ENCODE data around the gene CMIP.

CMIP gene

DNA sequence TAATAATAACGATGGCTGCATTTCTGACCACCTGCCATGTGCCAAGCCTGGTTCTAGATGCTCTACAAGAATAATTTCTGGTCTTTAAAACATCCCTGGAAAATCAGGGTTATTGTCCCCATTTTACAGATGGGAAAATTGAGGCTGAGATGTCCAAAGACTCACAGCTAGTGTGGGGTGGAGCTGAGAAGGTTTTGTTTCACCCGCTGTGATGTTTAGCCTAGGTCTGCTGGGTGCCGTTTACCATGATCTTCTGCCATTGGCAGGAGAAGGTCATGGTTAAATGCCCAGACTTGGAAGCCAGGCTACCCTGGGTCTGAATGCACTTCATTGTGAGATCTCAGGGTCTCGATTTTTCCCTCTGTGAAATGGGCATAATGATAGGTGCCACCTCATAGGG lies 175.4 kb downstream of the CMIP start:
- H3K27me3 ChIP-seq (ENCODE audit: insufficient read depth, low read length, poor library complexity, severe bottlenecking), result no peaks in the 10 kb centered on the region
- no peak overlapping the region for H2AFZ ChIP-seq (ENCODE audit: low read length)
- H4K20me1 ChIP-seq (ENCODE audit: insufficient read depth, low read length, poor library complexity, severe bottlenecking), result no peaks in the 10 kb centered on the region
- no peak overlapping the region for H3K4me3 ChIP-seq (ENCODE audit: low read length, poor library complexity, severe bottlenecking)
- H3K36me3 ChIP-seq (ENCODE audit: insufficient read depth, low read length), result peaks cover 22% of the 10 kb centered on the region; the same call in 1 of the 2 replicates
- no peak overlapping the region for H3K4me2 ChIP-seq (ENCODE audit: low read depth, low read length, poor library complexity, severe bottlenecking)
- H3K9me2 ChIP-seq (replicated peaks; ENCODE audit: low read depth, low read length), result no peaks in the 10 kb centered on the region
- peaks cover 3% of the 10 kb centered on the region; the same call in 1 of the 2 replicates for H3K79me2 ChIP-seq (ENCODE audit: insufficient read depth, low read length)
- H3K9ac ChIP-seq (ENCODE audit: low read depth, low read length, poor library complexity, severe bottlenecking), result no peak overlapping the region
- H3K4me1 ChIP-seq (ENCODE audit: insufficient read depth, low read length, poor library complexity, severe bottlenecking), result peaks cover 12% of the 10 kb centered on the region
- H3F3A ChIP-seq (ENCODE audit: low read depth), result no peaks in the 10 kb centered on the region
- TF ChIP-seq CTCF (conservative IDR thresholded peaks at IDR 0.05; ENCODE audit: low read length) (no peak), EZH2phosphoT487 (IDR thresholded peaks at IDR 0.05; ENCODE audit: borderline replicate concordance) (no peak)
- H3K9me3 ChIP-seq (ENCODE audit: insufficient read depth, low read depth, low read length), result no peaks in the 10 kb centered on the region

DNA sequence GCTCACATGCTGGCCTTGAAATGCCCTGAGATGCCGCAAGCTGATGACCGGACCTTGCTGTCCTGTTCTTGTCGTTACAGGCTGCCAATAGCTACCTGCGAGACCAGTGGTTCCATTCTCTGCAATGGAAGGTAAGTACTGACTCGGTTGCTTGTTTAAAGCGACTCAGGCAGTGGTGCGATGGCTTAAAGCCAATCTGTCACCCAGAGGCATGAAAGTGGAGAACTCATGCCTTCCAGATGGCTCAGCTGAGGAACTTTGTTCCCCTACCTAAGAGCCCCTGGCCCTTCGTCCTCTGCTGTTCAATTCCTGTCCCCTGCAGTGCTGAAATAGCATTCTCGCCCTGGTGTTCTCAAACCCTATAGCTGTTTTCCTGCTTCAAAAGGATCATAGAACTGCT lies 176.2 kb downstream of the CMIP start:
- TF ChIP-seq EZH2phosphoT487 (IDR thresholded peaks at IDR 0.05; ENCODE audit: borderline replicate concordance), result no peak
- TF ChIP-seq CTCF (conservative IDR thresholded peaks at IDR 0.05; ENCODE audit: low read length), result no peak
- no peak overlapping the region for H2AFZ ChIP-seq (ENCODE audit: low read length)
- no peak overlapping the region for H3K4me3 ChIP-seq (ENCODE audit: low read length, poor library complexity, severe bottlenecking)
- no peak overlapping the region for H3K9ac ChIP-seq (ENCODE audit: low read depth, low read length, poor library complexity, severe bottlenecking)
- no peaks in the 10 kb centered on the region for H3K27me3 ChIP-seq (ENCODE audit: insufficient read depth, low read length, poor library complexity, severe bottlenecking)
- no peak overlapping the region for H3K4me2 ChIP-seq (ENCODE audit: low read depth, low read length, poor library complexity, severe bottlenecking)
- H3F3A ChIP-seq (ENCODE audit: low read depth), result no peaks in the 10 kb centered on the region
- H4K20me1 ChIP-seq (ENCODE audit: insufficient read depth, low read length, poor library complexity, severe bottlenecking), result no peaks in the 10 kb centered on the region
- peaks cover 22% of the 10 kb centered on the region; the same call in 1 of the 2 replicates for H3K36me3 ChIP-seq (ENCODE audit: insufficient read depth, low read length)
- no peaks in the 10 kb centered on the region for H3K9me3 ChIP-seq (ENCODE audit: insufficient read depth, low read depth, low read length)
- no peaks in the 10 kb centered on the region; the same call in 1 of the 2 replicates for H3K79me2 ChIP-seq (ENCODE audit: insufficient read depth, low read length)
- peaks cover 12% of the 10 kb centered on the region for H3K4me1 ChIP-seq (ENCODE audit: insufficient read depth, low read length, poor library complexity, severe bottlenecking)
- no peaks in the 10 kb centered on the region for H3K9me2 ChIP-seq (replicated peaks; ENCODE audit: low read depth, low read length)

GRCh38 chr16:81621496-81621895 lies 176.9 kb downstream of the CMIP start:
- no peak overlapping the region for H3K4me3 ChIP-seq (ENCODE audit: low read length, poor library complexity, severe bottlenecking)
- TF ChIP-seq CTCF (conservative IDR thresholded peaks at IDR 0.05; ENCODE audit: low read length), result no peak
- TF ChIP-seq EZH2phosphoT487 (IDR thresholded peaks at IDR 0.05; ENCODE audit: borderline replicate concordance), result no peak
- no peaks in the 10 kb centered on the region; the same call in 1 of the 2 replicates for H3K79me2 ChIP-seq (ENCODE audit: insufficient read depth, low read length)
- peaks cover 6% of the 10 kb centered on the region for H3K4me1 ChIP-seq (ENCODE audit: insufficient read depth, low read length, poor library complexity, severe bottlenecking)
- no peaks in the 10 kb centered on the region for H4K20me1 ChIP-seq (ENCODE audit: insufficient read depth, low read length, poor library complexity, severe bottlenecking)
- no peak overlapping the region for H3K9ac ChIP-seq (ENCODE audit: low read depth, low read length, poor library complexity, severe bottlenecking)
- no peak overlapping the region for H3K4me2 ChIP-seq (ENCODE audit: low read depth, low read length, poor library complexity, severe bottlenecking)
- no peaks in the 10 kb centered on the region for H3K9me2 ChIP-seq (replicated peaks; ENCODE audit: low read depth, low read length)
- no peaks in the 10 kb centered on the region for H3K27me3 ChIP-seq (ENCODE audit: insufficient read depth, low read length, poor library complexity, severe bottlenecking)
- H3F3A ChIP-seq (ENCODE audit: low read depth), result no peaks in the 10 kb centered on the region
- H2AFZ ChIP-seq (ENCODE audit: low read length), result no peak overlapping the region
- H3K36me3 ChIP-seq (ENCODE audit: insufficient read depth, low read length), result peaks cover 22% of the 10 kb centered on the region; the same call in 1 of the 2 replicates
- no peaks in the 10 kb centered on the region for H3K9me3 ChIP-seq (ENCODE audit: insufficient read depth, low read depth, low read length)

Measured in Loucy (cell line).